ENCODE results near the gene GP2.
A peak's percentile ranks its signal among the peaks of the same experiment; 100 is the strongest.

The GP2 gene

GRCh38 chr16:20308266-20308665 is 19.0 kb downstream of the GP2 start:
- Histone ChIP-seq H2AK5ac (ENCODE audit: low read length) (no peak overlapping the region), H3K27me3 (ENCODE audit: insufficient read depth, low read length) (no peaks in the 10 kb centered on the region), H3K27ac (ENCODE audit: low read depth, low read length) (no peak overlapping the region), H3K4ac (ENCODE audit: low read depth, low read length) (no peak overlapping the region), H4K91ac (ENCODE audit: low read depth, low read length) (no peak overlapping the region), H2BK12ac (ENCODE audit: low read length) (no peak overlapping the region), H3K23ac (ENCODE audit: low read length) (peak overlapping the region; percentile 93), H3K4me3 (ENCODE audit: low read depth, low read length) (no peak overlapping the region), H3K4me1 (ENCODE audit: control insufficient read depth in 1 of 2, insufficient read depth in 2 of 2, low read length in 2 of 2) (no peaks in the 10 kb centered on the region), H3K9me3 (ENCODE audit: insufficient read depth, low read depth, low read length) (no peaks in the 10 kb centered on the region), H3K14ac (ENCODE audit: low read length) (no peak overlapping the region), H3K4me2 (ENCODE audit: low read length) (no peak overlapping the region), H3K36me3 (ENCODE audit: control insufficient read depth in 1 of 2, insufficient read depth in 2 of 2, low read length in 2 of 2) (no peaks in the 10 kb centered on the region), H4K12ac (ENCODE audit: low read depth, low read length) (no peak overlapping the region), H3K9ac (ENCODE audit: low read length) (peak overlapping the region; percentile 56), H4K8ac (ENCODE audit: low read depth, low read length) (no peak overlapping the region), H2BK120ac (ENCODE audit: insufficient read depth, low read length, poor library complexity) (no peak overlapping the region), H2AFZ (ENCODE audit: insufficient read depth, low read length, poor library complexity) (no peak overlapping the region), H3K18ac (ENCODE audit: low read length) (no peak overlapping the region), H3K79me2 (ENCODE audit: control insufficient read depth, insufficient read depth, low read length, poor library complexity) (no peaks in the 10 kb centered on the region), H3K79me1 (ENCODE audit: low read length) (no peaks in the 10 kb centered on the region), H2BK5ac (ENCODE audit: low read depth, low read length, poor library complexity) (no peak overlapping the region)
- no CpG with 5 or more reads among the region's 4 CpGs for WGBS (ENCODE audit: extremely low coverage, insufficient coverage, insufficient read length)
- DNase-seq = no peak

- Histone ChIP-seq H2BK12ac (ENCODE audit: low read length) (no peak overlapping the region), H3K79me1 (ENCODE audit: low read length) (no peaks in the 10 kb centered on the region), H3K14ac (ENCODE audit: low read length) (no peak overlapping the region), H4K12ac (ENCODE audit: low read depth, low read length) (no peak overlapping the region), H3K4me3 (ENCODE audit: low read depth, low read length) (no peak overlapping the region), H2AFZ (ENCODE audit: insufficient read depth, low read length, poor library complexity) (no peak overlapping the region), H2BK5ac (ENCODE audit: low read depth, low read length, poor library complexity) (no peak overlapping the region), H3K18ac (ENCODE audit: low read length) (no peak overlapping the region), H3K9ac (ENCODE audit: low read length) (no peak overlapping the region), H2BK120ac (ENCODE audit: insufficient read depth, low read length, poor library complexity) (no peak overlapping the region), H3K4me2 (ENCODE audit: low read length) (no peak overlapping the region), H3K79me2 (ENCODE audit: control insufficient read depth, insufficient read depth, low read length, poor library complexity) (no peaks in the 10 kb centered on the region), H4K91ac (ENCODE audit: low read depth, low read length) (no peak overlapping the region), H3K4ac (ENCODE audit: low read depth, low read length) (no peak overlapping the region), H3K9me3 (ENCODE audit: insufficient read depth, low read depth, low read length) (no peaks in the 10 kb centered on the region), H3K27ac (ENCODE audit: low read depth, low read length) (no peak overlapping the region), H3K23ac (ENCODE audit: low read length) (no peak overlapping the region), H2AK5ac (ENCODE audit: low read length) (no peak overlapping the region), H3K4me1 (ENCODE audit: control insufficient read depth in 1 of 2, insufficient read depth in 2 of 2, low read length in 2 of 2) (no peaks in the 10 kb centered on the region), H3K36me3 (ENCODE audit: control insufficient read depth in 1 of 2, insufficient read depth in 2 of 2, low read length in 2 of 2) (no peaks in the 10 kb centered on the region), H3K27me3 (ENCODE audit: insufficient read depth, low read length) (no peaks in the 10 kb centered on the region), H4K8ac (ENCODE audit: low read depth, low read length) (no peak overlapping the region)
- no CpG with 5 or more reads among the region's 7 CpGs for WGBS (ENCODE audit: extremely low coverage, insufficient coverage, insufficient read length)
- no peak for DNase-seq
These were observed 19.5 kb downstream of the GP2 start for GRCh38 chr16:20307791-20308190.

- Histone ChIP-seq H3K79me1 (ENCODE audit: low read length) (no peaks in the 10 kb centered on the region), H2AFZ (ENCODE audit: insufficient read depth, low read length, poor library complexity) (no peak overlapping the region), H2AK5ac (ENCODE audit: low read length) (no peak overlapping the region), H3K9me3 (ENCODE audit: insufficient read depth, low read depth, low read length) (no peaks in the 10 kb centered on the region), H2BK120ac (ENCODE audit: insufficient read depth, low read length, poor library complexity) (no peak overlapping the region), H4K12ac (ENCODE audit: low read depth, low read length) (no peak overlapping the region), H3K4me2 (ENCODE audit: low read length) (no peak overlapping the region), H3K14ac (ENCODE audit: low read length) (no peak overlapping the region), H3K36me3 (ENCODE audit: control insufficient read depth in 1 of 2, insufficient read depth in 2 of 2, low read length in 2 of 2) (no peaks in the 10 kb centered on the region), H4K8ac (ENCODE audit: low read depth, low read length) (no peak overlapping the region), H3K4me1 (ENCODE audit: control insufficient read depth in 1 of 2, insufficient read depth in 2 of 2, low read length in 2 of 2) (no peaks in the 10 kb centered on the region), H2BK12ac (ENCODE audit: low read length) (no peak overlapping the region), H3K23ac (ENCODE audit: low read length) (no peak overlapping the region), H3K27ac (ENCODE audit: low read depth, low read length) (no peak overlapping the region), H3K27me3 (ENCODE audit: insufficient read depth, low read length) (no peaks in the 10 kb centered on the region), H2BK5ac (ENCODE audit: low read depth, low read length, poor library complexity) (no peak overlapping the region), H4K91ac (ENCODE audit: low read depth, low read length) (no peak overlapping the region), H3K18ac (ENCODE audit: low read length) (no peak overlapping the region), H3K79me2 (ENCODE audit: control insufficient read depth, insufficient read depth, low read length, poor library complexity) (no peaks in the 10 kb centered on the region), H3K4ac (ENCODE audit: low read depth, low read length) (no peak overlapping the region), H3K4me3 (ENCODE audit: low read depth, low read length) (no peak overlapping the region), H3K9ac (ENCODE audit: low read length) (no peak overlapping the region)
- WGBS (ENCODE audit: extremely low coverage, insufficient coverage, insufficient read length) = no CpG with 5 or more reads among the region's 1 CpG
- no peak for DNase-seq
These were observed 20.1 kb downstream of the GP2 start for GRCh38 chr16:20307240-20307671.

GRCh38 chr16:20306401-20306800 is 20.9 kb downstream of the GP2 start:
- Histone ChIP-seq H3K4ac (ENCODE audit: low read depth, low read length) (no peak overlapping the region), H3K9me3 (ENCODE audit: insufficient read depth, low read depth, low read length) (no peaks in the 10 kb centered on the region), H3K79me2 (ENCODE audit: control insufficient read depth, insufficient read depth, low read length, poor library complexity) (no peaks in the 10 kb centered on the region), H3K27ac (ENCODE audit: low read depth, low read length) (no peak overlapping the region), H3K23ac (ENCODE audit: low read length) (no peak overlapping the region), H3K4me1 (ENCODE audit: control insufficient read depth in 1 of 2, insufficient read depth in 2 of 2, low read length in 2 of 2) (no peaks in the 10 kb centered on the region), H3K36me3 (ENCODE audit: control insufficient read depth in 1 of 2, insufficient read depth in 2 of 2, low read length in 2 of 2) (no peaks in the 10 kb centered on the region), H2AK5ac (ENCODE audit: low read length) (no peak overlapping the region), H2BK12ac (ENCODE audit: low read length) (no peak overlapping the region), H3K9ac (ENCODE audit: low read length) (no peak overlapping the region), H3K27me3 (ENCODE audit: insufficient read depth, low read length) (no peaks in the 10 kb centered on the region), H3K79me1 (ENCODE audit: low read length) (no peaks in the 10 kb centered on the region), H4K8ac (ENCODE audit: low read depth, low read length) (no peak overlapping the region), H2AFZ (ENCODE audit: insufficient read depth, low read length, poor library complexity) (no peak overlapping the region), H2BK120ac (ENCODE audit: insufficient read depth, low read length, poor library complexity) (no peak overlapping the region), H3K4me2 (ENCODE audit: low read length) (no peak overlapping the region), H2BK5ac (ENCODE audit: low read depth, low read length, poor library complexity) (no peak overlapping the region), H3K14ac (ENCODE audit: low read length) (no peak overlapping the region), H3K4me3 (ENCODE audit: low read depth, low read length) (no peak overlapping the region), H3K18ac (ENCODE audit: low read length) (no peak overlapping the region), H4K12ac (ENCODE audit: low read depth, low read length) (no peak overlapping the region), H4K91ac (ENCODE audit: low read depth, low read length) (no peak overlapping the region)
- no CpG with 5 or more reads among the region's 4 CpGs for WGBS (ENCODE audit: extremely low coverage, insufficient coverage, insufficient read length)
- no peak for DNase-seq

Data from trophoblast cell (in vitro differentiated cells and primary cell).